Activated T-cell treated with anti-CD3 and anti-CD28 coated beads, Interleukin-2, amount 50 U/mL, for 24 hours (primary cell): ENCODE measurements around the gene MTHFD1.

Experiments
- DNase-seq: peaks from one replicate; pipeline ENCODE4 v3.0.0-alpha.2; 2020
- H3K27ac Mint-ChIP-seq: 2 replicates; pipeline ENCODE4 v1.8.0; 2020; ENCODE audit warnings: mild to moderate bottlenecking, mixed read lengths
- H3K27me3 Mint-ChIP-seq: 2 replicates; pipeline ENCODE4 v1.8.0; 2020; ENCODE audit warnings: mixed read lengths
- H3K36me3 Mint-ChIP-seq: 2 replicates; pipeline ENCODE4 v1.8.0; 2020; ENCODE audit warnings: low read depth, mixed read lengths
- H3K4me1 Mint-ChIP-seq: 2 replicates; pipeline ENCODE4 v1.8.0; 2020; ENCODE audit warnings: low read depth, mixed read lengths
- H3K4me3 Mint-ChIP-seq: 2 replicates; pipeline ENCODE4 v1.8.0; 2020; ENCODE audit warnings: mild to moderate bottlenecking, moderate library complexity, mixed read lengths
- H3K9me3 Mint-ChIP-seq: 2 replicates; pipeline ENCODE4 v1.8.0; 2020; ENCODE audit warnings: mixed read lengths

The MTHFD1 gene

DNA sequence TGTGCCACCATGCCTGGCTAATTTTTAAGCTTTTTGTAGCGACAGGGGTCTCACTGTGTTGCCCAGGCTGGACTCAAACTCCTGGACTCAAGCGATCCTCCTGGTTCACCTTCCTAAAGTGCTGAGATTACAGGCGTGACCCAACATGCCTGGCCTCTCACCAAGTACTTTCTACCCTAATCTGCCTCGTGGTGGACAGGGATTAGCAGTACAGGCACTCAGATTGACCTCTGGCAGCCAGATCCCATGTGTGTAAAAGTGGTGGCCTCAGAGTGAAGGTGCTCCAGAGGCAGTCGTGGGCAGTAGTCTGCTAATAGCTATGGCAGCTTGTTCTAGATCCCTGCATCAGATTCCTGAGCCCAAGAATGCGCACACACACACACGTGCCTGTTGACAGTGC is 30.9 kb downstream of the MTHFD1 start:
- DNase-seq: no peak
- Mint-ChIP-seq H3K27ac (no peak overlapping the region), H3K27me3 (no peaks in the 10 kb centered on the region), H3K36me3 (peaks cover 93% of the 10 kb centered on the region), H3K4me1 (peaks cover 34% of the 10 kb centered on the region), H3K9me3 (no peaks in the 10 kb centered on the region), H3K4me3 (no peak overlapping the region)

DNA sequence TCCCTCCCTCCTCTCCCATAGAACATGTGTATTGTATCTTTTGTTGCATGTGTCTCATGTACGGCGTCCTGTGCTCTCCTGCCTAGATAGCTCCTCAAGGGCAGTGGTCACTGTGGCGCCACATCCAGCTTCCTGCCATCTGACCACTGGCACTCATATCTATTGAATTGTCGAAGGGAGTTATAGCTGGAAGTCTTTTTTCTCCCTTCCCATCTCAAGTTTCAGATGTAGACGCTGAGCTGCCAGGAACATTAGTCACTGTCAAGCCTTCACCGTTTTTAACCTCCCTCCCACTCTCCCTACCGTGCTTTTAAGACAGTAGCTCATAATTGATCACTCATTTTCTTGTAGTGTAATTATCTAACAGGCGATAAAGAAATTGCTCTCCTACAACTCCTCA is 33.0 kb downstream of the MTHFD1 start:
- peak overlapping the region; percentile 27 for H3K27ac Mint-ChIP-seq
- no peak for DNase-seq
- no peaks in the 10 kb centered on the region for H3K9me3 Mint-ChIP-seq
- no peak overlapping the region for H3K4me3 Mint-ChIP-seq
- H3K27me3 Mint-ChIP-seq: no peaks in the 10 kb centered on the region
- H3K4me1 Mint-ChIP-seq: peaks cover 30% of the 10 kb centered on the region
- peaks cover 95% of the 10 kb centered on the region for H3K36me3 Mint-ChIP-seq

DNA sequence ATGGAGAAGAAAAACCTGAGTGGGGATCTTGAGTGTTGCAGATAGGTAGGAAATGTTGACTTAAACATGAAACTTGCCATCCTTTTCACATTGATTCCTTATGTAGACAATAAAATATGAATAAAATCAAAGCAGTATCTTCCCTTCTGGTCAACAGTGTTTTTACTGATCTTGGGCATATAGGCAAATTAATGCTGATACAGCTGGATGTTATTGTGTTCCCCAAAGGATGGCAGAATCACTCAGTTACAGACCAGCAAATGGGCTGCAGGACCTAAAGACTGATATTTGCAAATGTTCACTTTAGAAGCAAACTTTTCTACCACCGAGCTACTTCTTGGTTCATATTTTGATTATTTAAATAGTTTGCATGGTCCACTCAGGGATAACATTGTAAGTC is 33.9 kb downstream of the MTHFD1 start:
- H3K4me3 Mint-ChIP-seq: no peak overlapping the region
- peaks cover 95% of the 10 kb centered on the region for H3K36me3 Mint-ChIP-seq
- peak overlapping the region; percentile 84 for H3K27ac Mint-ChIP-seq

DNA sequence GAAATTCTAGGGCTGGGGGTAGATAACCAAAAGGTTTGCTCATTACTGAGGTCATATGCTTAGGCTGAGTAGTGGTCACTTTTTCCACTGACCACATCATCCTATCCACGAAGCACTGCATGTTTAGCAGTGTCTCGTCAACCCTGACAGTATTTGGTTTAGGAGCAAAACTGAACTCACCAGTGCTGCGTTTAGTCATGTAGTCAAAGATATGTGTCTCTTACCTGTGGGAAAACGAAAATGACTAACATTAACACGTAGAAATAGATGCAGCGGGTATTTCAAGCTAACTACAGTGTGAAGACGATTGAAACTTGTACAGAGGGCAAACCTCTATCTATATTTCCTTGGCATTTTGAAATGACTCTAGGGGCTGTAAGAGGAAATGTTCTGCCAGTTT is 34.6 kb downstream of the MTHFD1 start:
- H3K27me3 Mint-ChIP-seq: no peaks in the 10 kb centered on the region
- H3K4me1 Mint-ChIP-seq: peaks cover 24% of the 10 kb centered on the region
- no peak for DNase-seq
- peaks cover 95% of the 10 kb centered on the region for H3K36me3 Mint-ChIP-seq
- no peaks in the 10 kb centered on the region for H3K9me3 Mint-ChIP-seq
- H3K27ac Mint-ChIP-seq: peak overlapping the region; percentile 84
- no peak overlapping the region for H3K4me3 Mint-ChIP-seq

More for the DNA sequence above, 33.9 kb downstream of the MTHFD1 start:
- Mint-ChIP-seq H3K9me3 (no peaks in the 10 kb centered on the region), H3K4me1 (peaks cover 24% of the 10 kb centered on the region), H3K27me3 (no peaks in the 10 kb centered on the region)
- DNase-seq: no peak

DNA sequence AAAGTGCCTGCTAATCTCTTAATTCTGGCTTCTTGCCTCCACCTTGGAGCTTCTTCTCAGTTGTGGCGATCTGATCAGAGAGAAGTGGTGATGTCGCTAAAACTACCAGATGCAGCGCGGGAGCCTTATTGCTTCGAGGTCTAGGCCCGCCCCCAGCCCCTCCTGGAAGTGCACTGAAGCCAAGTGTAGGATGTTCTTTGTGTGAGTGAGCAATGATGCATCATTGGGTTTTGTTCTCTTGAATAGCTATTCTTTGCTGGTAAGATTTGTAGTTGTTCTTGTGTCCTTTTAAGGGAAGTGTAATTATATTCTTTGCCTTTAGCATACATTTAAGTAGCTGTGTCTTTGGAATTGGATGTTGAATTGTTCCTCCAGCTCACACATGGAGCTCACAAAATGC is 35.8 kb downstream of the MTHFD1 start:
- DNase-seq: no peak
- Mint-ChIP-seq H3K36me3 (peaks cover 97% of the 10 kb centered on the region), H3K27me3 (no peaks in the 10 kb centered on the region), H3K4me3 (peak overlapping the region; percentile 10), H3K27ac (no peak overlapping the region), H3K9me3 (no peaks in the 10 kb centered on the region), H3K4me1 (peaks cover 24% of the 10 kb centered on the region)

DNA sequence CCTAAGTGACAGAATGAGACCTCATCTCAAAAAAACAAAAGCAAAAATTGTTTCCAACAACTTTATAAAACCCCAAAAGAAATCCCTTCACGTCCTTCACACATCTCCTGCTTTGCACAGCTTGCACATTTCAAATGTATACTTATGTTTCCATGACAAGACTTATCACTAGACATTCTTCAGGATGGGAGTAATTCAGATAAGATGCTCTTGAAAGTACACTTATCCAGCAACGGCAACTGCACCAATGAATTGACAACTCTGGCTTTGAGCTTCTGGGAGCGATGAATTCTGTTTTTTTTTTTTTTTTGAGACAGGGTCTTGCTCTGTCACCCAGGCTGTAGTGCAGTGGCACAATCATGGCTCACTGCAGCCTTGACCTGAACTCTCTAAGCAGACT is 46.4 kb downstream of the MTHFD1 start:
- no peak overlapping the region for H3K27ac Mint-ChIP-seq
- peaks cover 19% of the 10 kb centered on the region for H3K4me1 Mint-ChIP-seq
- H3K36me3 Mint-ChIP-seq: peaks cover 99% of the 10 kb centered on the region

DNA sequence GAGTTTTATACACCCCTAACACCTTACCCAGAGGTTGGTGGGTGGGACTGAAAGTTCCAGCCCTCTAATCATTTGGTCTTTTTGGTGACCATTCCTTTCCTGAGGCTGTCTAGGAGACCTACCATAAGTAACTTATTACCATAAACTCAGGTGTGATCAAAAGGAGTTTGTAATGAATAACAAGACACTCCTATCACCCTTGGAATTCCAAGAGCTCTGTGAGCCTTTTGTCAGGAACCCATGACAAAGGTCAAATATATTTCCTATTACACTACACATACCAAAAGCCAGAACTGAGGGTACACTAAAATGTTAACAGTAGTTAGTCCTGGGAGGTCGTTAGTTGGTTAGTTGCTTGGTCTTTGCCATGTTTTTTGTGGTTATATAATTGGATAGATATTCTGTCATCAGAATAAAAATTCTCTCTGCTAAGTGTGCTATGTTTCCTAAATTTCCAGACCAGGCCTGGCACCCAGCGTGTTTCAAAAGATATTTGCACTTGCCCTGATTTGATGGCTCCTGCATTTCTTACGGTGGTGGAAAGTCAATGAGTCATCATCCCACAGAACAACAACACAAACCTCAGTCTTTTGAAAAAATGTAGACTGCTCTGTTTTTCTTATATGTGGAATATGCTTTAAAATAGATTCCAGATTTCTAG is 50.2 kb downstream of the MTHFD1 start:
- H3K4me3 Mint-ChIP-seq: no peak overlapping the region
- H3K36me3 Mint-ChIP-seq: peaks cover 97% of the 10 kb centered on the region
- no peaks in the 10 kb centered on the region for H3K9me3 Mint-ChIP-seq
- no peak for DNase-seq
- peaks cover 20% of the 10 kb centered on the region for H3K4me1 Mint-ChIP-seq
- peak overlapping the region; percentile 16 for H3K27ac Mint-ChIP-seq
- H3K27me3 Mint-ChIP-seq: no peaks in the 10 kb centered on the region

More for the DNA sequence above, 46.4 kb downstream of the MTHFD1 start:
- Mint-ChIP-seq H3K27me3 (no peaks in the 10 kb centered on the region), H3K4me3 (no peak overlapping the region), H3K9me3 (no peaks in the 10 kb centered on the region)
- DNase-seq: no peak

DNA sequence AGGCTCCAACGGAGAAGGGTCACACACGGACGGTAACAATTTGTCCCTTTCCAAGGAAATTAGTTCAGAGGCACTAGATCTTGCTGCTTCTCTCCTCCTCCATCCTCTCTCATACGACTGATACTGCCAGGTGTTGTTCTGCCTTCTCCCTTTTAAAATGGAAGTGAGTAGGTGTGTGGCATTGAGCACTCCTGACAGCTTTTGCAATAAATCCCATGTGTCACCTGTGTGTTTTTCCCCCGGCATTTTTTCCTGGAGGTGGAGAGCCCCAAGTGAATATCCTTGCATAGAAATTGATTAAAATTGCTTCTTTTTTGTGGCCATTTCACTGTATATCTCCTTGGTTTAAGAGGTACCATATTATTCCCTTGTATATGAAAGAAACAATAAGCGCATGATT is 51.0 kb downstream of the MTHFD1 start:
- H3K4me1 Mint-ChIP-seq: peaks cover 27% of the 10 kb centered on the region
- H3K36me3 Mint-ChIP-seq: peaks cover 97% of the 10 kb centered on the region

DNA sequence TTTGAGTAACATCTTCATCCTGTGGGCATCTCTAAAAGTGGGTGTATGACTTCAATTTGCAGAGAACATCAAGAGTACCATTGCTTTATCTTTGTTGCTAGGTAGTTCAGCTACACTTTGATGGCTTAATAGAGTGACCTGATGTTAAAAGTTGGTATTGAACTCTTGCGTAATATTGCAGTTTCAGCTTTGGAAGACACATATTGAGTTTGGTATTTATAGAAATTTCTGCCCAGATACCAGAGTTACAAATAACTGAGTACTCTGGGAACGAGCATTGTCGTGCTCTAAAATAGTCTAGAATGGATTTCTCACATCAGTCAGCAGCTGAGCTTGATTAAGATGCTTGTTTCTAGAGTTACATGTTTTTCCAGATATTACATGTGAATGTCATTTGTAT is 52.3 kb downstream of the MTHFD1 start:
- Mint-ChIP-seq H3K4me1 (peaks cover 40% of the 10 kb centered on the region), H3K27me3 (no peaks in the 10 kb centered on the region), H3K4me3 (no peak overlapping the region), H3K9me3 (no peaks in the 10 kb centered on the region), H3K27ac (no peak overlapping the region), H3K36me3 (peaks cover 97% of the 10 kb centered on the region)
- no peak for DNase-seq

More for the DNA sequence above, 51.0 kb downstream of the MTHFD1 start:
- Mint-ChIP-seq H3K27ac (no peak overlapping the region), H3K9me3 (no peaks in the 10 kb centered on the region), H3K27me3 (no peaks in the 10 kb centered on the region), H3K4me3 (no peak overlapping the region)
- DNase-seq: no peak

DNA sequence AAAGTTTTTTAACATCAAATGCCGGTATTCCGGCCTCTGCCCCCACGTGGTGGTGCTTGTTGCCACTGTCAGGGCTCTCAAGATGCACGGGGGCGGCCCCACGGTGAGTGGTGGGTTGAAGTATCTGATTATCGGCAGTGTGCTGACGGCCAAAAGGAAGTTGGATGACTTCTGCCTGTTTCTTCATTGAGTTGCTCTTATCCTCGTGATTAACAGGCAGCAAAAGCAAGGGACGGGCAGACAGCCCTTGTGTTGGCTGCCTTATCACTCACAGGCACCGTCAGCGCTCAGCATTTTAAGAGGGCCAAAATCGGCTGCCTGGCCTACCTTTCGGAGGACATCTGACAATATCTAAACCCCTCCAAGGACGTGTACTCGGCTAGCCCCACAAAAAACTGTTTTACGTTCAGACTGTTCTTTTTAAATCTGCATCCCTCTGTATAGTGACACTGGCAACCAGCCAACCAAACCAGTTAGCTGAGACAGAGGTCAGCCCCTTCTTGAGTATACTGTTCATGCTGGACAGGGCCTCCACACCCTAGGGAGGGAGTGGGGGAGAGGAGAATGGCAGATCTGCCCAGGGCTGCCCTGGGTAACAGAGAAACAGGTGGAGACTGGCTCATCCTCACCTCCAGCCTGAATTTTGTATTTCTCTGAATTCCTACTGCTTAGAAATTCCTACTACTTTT is 54.3 kb downstream of the MTHFD1 start:
- peaks cover 93% of the 10 kb centered on the region for H3K36me3 Mint-ChIP-seq

DNA sequence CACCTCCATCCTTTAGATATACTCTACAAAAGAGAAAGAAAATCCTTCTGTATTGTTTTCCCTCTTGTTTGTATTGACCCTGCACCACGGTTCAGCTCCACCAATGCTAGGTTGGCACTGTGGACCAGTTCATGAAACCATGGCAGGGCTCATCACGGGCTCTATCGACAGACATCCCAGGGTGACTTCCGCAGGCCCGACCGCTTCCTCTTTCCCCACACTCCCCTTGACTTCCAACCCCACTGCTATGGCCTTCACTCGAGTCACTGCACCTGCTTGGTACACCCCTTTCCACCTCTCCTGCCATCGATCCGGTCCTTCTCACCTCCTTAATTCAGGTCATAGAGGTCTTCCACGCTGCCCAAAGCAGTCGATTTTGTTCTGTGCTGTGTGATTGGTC is 56.0 kb downstream of the MTHFD1 start:
- Mint-ChIP-seq H3K27me3 (no peaks in the 10 kb centered on the region), H3K9me3 (no peaks in the 10 kb centered on the region), H3K36me3 (peaks cover 93% of the 10 kb centered on the region), H3K27ac (peak overlapping the region; percentile 83), H3K4me1 (peaks cover 43% of the 10 kb centered on the region), H3K4me3 (no peak overlapping the region)
- no peak for DNase-seq

More for the DNA sequence above, 54.3 kb downstream of the MTHFD1 start:
- DNase-seq: no peak
- Mint-ChIP-seq H3K4me3 (no peak overlapping the region), H3K9me3 (no peaks in the 10 kb centered on the region), H3K4me1 (peaks cover 45% of the 10 kb centered on the region), H3K27ac (no peak overlapping the region), H3K27me3 (no peaks in the 10 kb centered on the region)

DNA sequence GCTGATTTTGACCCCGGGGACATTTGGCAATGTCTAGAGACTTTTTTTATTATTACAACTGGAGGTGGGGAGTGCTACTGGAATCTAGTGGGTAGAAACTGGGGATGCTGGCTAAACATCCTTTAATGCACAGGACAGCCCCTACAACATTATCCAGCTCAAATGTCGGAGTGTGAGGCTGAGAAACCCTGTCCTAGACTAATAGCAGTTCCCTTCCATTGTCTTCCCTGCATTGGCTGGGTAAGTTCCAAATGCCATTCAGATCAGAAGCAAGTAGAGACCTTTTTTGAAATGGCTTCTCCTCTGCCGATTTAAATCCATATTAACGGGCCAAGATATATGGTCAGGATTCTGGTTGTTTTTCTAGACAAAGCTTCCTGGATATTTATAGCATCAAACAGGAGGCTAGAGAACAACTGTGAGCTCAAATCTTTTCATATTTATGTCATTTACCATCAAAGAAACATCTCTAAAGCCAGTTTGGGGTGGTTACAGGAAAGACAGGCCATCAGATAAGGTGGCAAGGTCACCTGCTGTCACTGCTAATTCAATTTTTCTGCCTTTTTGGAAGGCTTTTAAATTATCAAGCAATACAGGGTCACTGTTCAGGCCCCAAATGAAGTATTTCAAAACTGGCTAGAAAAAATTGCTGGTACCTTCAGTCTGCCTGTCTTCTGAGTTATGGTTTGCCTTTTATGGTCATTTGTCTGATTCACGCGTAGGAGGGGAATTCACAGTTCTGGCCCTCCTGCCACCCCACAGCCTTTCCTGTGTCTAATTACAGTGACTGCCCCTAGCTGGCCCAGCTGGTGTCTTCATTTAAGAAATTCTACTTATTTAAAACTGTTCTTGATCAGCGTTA is 57.1 kb downstream of the MTHFD1 start:
- Mint-ChIP-seq H3K27me3 (no peaks in the 10 kb centered on the region), H3K4me1 (peaks cover 51% of the 10 kb centered on the region), H3K9me3 (no peaks in the 10 kb centered on the region), H3K27ac (peak overlapping the region; percentile 83), H3K36me3 (peaks cover 95% of the 10 kb centered on the region), H3K4me3 (peak overlapping the region; percentile 39)
- no peak for DNase-seq

DNA sequence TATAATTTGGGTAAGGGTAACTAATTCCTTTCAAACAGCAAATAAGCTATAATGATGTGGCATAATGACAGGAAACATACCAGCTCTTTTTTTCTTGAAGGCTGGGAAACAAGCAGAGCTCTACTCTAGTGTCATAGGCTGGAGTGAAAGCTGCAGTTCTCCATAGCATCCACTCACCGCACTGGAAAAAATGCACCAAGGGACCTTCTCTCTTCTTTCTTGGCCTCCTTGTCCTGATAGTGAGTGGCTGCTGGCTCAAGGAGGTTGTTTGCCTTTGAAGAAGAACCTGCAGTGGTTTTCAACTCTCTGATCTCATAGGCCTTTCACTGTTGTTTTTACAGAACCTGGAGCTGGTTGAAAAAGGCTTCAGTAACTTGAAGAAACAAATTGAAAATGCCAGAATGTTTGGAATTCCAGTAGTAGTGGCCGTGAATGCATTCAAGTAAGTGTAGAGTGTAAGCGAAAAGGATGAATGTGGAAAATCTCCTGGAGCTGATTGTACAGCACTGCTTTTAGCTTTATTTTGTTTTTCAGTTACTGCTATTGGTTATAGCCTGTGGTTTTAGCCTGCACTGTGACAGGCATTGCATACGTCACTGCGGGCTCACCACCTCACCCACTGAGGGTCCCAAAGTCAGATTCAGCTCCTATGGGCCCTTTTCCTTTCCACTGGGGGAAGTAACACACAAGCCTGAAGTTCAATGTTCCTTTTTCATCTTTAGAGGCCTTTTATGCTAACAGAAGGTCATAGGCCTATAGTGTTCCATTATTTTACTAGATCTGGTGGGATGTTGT is 59.9 kb downstream of the MTHFD1 start:
- no peak overlapping the region for H3K4me3 Mint-ChIP-seq
- peaks cover 89% of the 10 kb centered on the region for H3K36me3 Mint-ChIP-seq
- H3K4me1 Mint-ChIP-seq: peaks cover 57% of the 10 kb centered on the region
- no peaks in the 10 kb centered on the region for H3K9me3 Mint-ChIP-seq
- H3K27me3 Mint-ChIP-seq: no peaks in the 10 kb centered on the region
- H3K27ac Mint-ChIP-seq: peak overlapping the region; percentile 45
- DNase-seq: no peak

DNA sequence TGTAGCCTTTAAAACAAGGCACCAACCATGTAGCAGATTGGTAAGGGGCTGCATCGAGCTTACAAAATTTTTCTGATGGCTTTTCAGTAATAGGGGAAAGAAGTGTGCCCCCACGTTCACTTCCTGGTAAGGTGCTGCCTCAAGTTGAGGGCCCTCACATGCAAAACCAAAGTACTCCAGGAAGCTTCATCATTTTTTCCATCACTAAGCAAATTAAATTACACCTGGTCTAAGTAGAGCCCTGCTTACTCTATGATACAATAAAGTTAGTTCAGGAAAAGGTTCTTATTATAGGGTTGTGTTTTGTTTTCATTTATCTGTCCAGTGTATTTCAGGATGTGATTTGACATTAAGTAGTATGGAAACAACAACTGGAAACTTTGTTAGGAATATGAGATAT is 62.1 kb downstream of the MTHFD1 start:
- no peak for DNase-seq
- H3K27ac Mint-ChIP-seq: peak overlapping the region; percentile 92
- H3K27me3 Mint-ChIP-seq: no peaks in the 10 kb centered on the region
- H3K9me3 Mint-ChIP-seq: no peaks in the 10 kb centered on the region
- H3K36me3 Mint-ChIP-seq: peaks cover 89% of the 10 kb centered on the region
- peaks cover 37% of the 10 kb centered on the region for H3K4me1 Mint-ChIP-seq
- H3K4me3 Mint-ChIP-seq: no peak overlapping the region
